WTC11 (cell line): ENCODE measurements around the gene SH3BP2. TPM values are rescaled to one million over a fixed set of nuclear protein-coding genes. Genes with fewer than 3 reads are reported as not detected.

Experiments
- ATAC-seq: fragments of 200-7000 bp; cut with Tn5 transposase; 2 replicates; pipeline ENCODE4 v1.10.0; 2021; ENCODE audit warnings: mild to moderate bottlenecking, moderate library complexity
- CTCF ChIA-PET: fragments of 300-600 bp; sonication (Branson Sonifier 250); formaldehyde crosslinking; loops from one replicate; lab custom pipeline; 2021; ENCODE audit warnings: antibody characterized with exemption; lab: Charles Lee
- POLR2A ChIA-PET: fragments of 350-600 bp; sonication (Branson Sonifier 250); formaldehyde crosslinking; loops from one replicate; lab custom pipeline; 2021; ENCODE audit warnings: antibody characterized with exemption; lab: Charles Lee
- DNase-seq: peaks from one replicate; pipeline ENCODE4 v3.0.0; 2021; ENCODE audit warnings: low spot score
- H3K27ac Mint-ChIP-seq: 2 replicates; pipeline ENCODE4 v1.8.0; 2021; ENCODE audit warnings: mixed read lengths
- H3K27me3 Mint-ChIP-seq: 2 replicates; pipeline ENCODE4 v1.8.0; 2021; ENCODE audit warnings: low read depth, mild to moderate bottlenecking, moderate library complexity, mixed read lengths
- H3K36me3 Mint-ChIP-seq: 2 replicates; pipeline ENCODE4 v1.8.0; 2021; ENCODE audit warnings: mixed read lengths
- H3K4me1 Mint-ChIP-seq: 2 replicates; pipeline ENCODE4 v1.8.0; 2022; ENCODE audit warnings: mixed read lengths
- H3K4me3 Mint-ChIP-seq: 2 replicates; pipeline ENCODE4 v1.8.0; 2021; ENCODE audit warnings: mild to moderate bottlenecking, moderate library complexity, mixed read lengths
- H3K9me3 Mint-ChIP-seq: 2 replicates; pipeline ENCODE4 v1.8.0; 2021; ENCODE audit warnings: mixed read lengths
- AFF4 ChIP-seq: sonication (generic); formaldehyde crosslinking; IDR thresholded peaks from 2 replicates; pipeline ENCODE4 v1.8.1; 2023; ENCODE audit warnings: mild to moderate bottlenecking, missing genetic modification reagents, borderline replicate concordance
- CTCF ChIP-seq: fragments of 200-600 bp; IDR thresholded peaks from 2 replicates; pipeline ENCODE4 v1.8.0; 2022; ENCODE audit warnings: antibody characterized with exemption
- ERG ChIP-seq: fragments of 250-450 bp; sonication (Bioruptor Pico); IDR thresholded peaks from 2 replicates; pipeline ENCODE4 v1.8.0; 2021; ENCODE audit warnings: mild to moderate bottlenecking
- FOXP1 ChIP-seq: sonication (generic); formaldehyde crosslinking; IDR thresholded peaks from 2 replicates; pipeline ENCODE4 v1.8.0; 2022; ENCODE audit warnings: missing genetic modification reagents, mild to moderate bottlenecking, moderate library complexity, borderline replicate concordance
- GABPB1 ChIP-seq: sonication (generic); formaldehyde crosslinking; IDR thresholded peaks from 2 replicates; pipeline ENCODE4 v1.8.1; 2023; ENCODE audit warnings: mild to moderate bottlenecking, missing genetic modification reagents
- NR1H2 ChIP-seq: sonication (generic); formaldehyde crosslinking; IDR thresholded peaks from 2 replicates; pipeline ENCODE4 v1.9.0; 2021; ENCODE audit warnings: mild to moderate bottlenecking, moderate library complexity, missing genetic modification reagents
- PRRX2 ChIP-seq: fragments of 250-450 bp; sonication (Bioruptor Pico); IDR thresholded peaks from 2 replicates; pipeline ENCODE4 v1.8.0; 2021; ENCODE audit warnings: mild to moderate bottlenecking
- RELA ChIP-seq: sonication (generic); formaldehyde crosslinking; IDR thresholded peaks from 2 replicates; pipeline ENCODE4 v1.8.1; 2022; ENCODE audit warnings: missing genetic modification reagents, mild to moderate bottlenecking, borderline replicate concordance
- SP1 ChIP-seq: sonication (generic); formaldehyde crosslinking; conservative IDR thresholded peaks from 2 replicates; pipeline ENCODE4 v1.8.1; 2022; ENCODE audit warnings: missing genetic modification reagents
- TEAD4 ChIP-seq: sonication (generic); formaldehyde crosslinking; IDR thresholded peaks from 2 replicates; pipeline ENCODE4 v1.8.0; 2022; ENCODE audit warnings: mild to moderate bottlenecking, missing genetic modification reagents
- ZNF232 ChIP-seq: sonication (generic); formaldehyde crosslinking; IDR thresholded peaks from 2 replicates; pipeline ENCODE4 v1.8.0; 2022; ENCODE audit warnings: mild to moderate bottlenecking, missing genetic modification reagents
- ZNF512 ChIP-seq: sonication (generic); formaldehyde crosslinking; IDR thresholded peaks from 2 replicates; pipeline ENCODE4 v1.8.1; 2022; ENCODE audit warnings: missing genetic modification reagents, borderline replicate concordance
- ZNF671 ChIP-seq: fragments of 250-450 bp; sonication (Bioruptor Pico); IDR thresholded peaks from 2 replicates; pipeline ENCODE4 v1.8.0; 2021; ENCODE audit warnings: mild to moderate bottlenecking
- total RNA-seq: library from RNA; stranded (reverse); gene quantifications from 3 replicates; pipeline ENCODE4 v1.2.3, GENCODE V29; 2021
- TF ChIP-seq, protein P1 (sequence below): sonication (generic); formaldehyde crosslinking; IDR thresholded peaks from 2 replicates; pipeline ENCODE4 v1.8.0; 2022; ENCODE audit warnings: mild to moderate bottlenecking, missing genetic modification reagents
- TF ChIP-seq, protein P2 (sequence below): sonication (generic); formaldehyde crosslinking; IDR thresholded peaks from 2 replicates; pipeline ENCODE4 v1.8.1; 2023; ENCODE audit warnings: mild to moderate bottlenecking, missing genetic modification reagents, moderate library complexity
- TF ChIP-seq, protein P3 (sequence below): sonication (generic); formaldehyde crosslinking; conservative IDR thresholded peaks from 2 replicates; pipeline ENCODE4 v1.8.1; 2022; ENCODE audit warnings: mild to moderate bottlenecking, missing genetic modification reagents
- TF ChIP-seq, protein P4 (sequence below): fragments of 250-450 bp; sonication (Bioruptor Pico); IDR thresholded peaks from 2 replicates; pipeline ENCODE4 v1.9.0; 2021; ENCODE audit warnings: moderate library complexity, mild to moderate bottlenecking, inconsistent platforms, borderline replicate concordance

SH3BP2 gene
- total RNA-seq, 1 experiment from 2014 or later: 49.1 TPM

DNA sequence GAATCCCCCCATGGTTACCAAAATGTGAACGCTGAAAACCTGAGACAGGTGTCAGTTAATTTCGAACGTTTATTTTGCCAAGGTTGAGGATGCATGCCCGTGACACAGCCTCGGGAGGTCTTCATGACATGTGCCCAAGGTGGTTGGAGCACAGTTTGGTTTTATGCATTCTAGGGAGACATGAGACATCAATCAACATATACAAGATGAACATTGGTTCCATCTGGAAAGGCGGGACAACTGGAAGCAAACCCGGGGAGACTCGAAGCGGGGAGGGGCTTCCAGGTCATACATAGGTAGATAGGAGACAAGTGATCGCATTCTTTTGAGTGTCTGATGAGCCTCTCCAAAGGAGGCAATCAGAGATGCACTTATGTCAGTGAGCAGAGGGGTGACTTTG is 11.0 kb upstream of the SH3BP2 start (continued):
- no peak for TF ChIP-seq CTCF

- Mint-ChIP-seq H3K27ac (no peak overlapping the region), H3K27me3 (peaks cover 4% of the 10 kb centered on the region; the same call in 1 of the 2 replicates), H3K4me3 (no peak overlapping the region), H3K4me1 (peaks cover 32% of the 10 kb centered on the region), H3K36me3 (no peaks in the 10 kb centered on the region), H3K9me3 (0 out of 2 replicates have a peak, but pooled peaks cover 4% of the 10 kb centered on the region)
- no peak for DNase-seq
- no peak for TF ChIP-seq ZNF512
- TF ChIP-seq, protein P1, sequence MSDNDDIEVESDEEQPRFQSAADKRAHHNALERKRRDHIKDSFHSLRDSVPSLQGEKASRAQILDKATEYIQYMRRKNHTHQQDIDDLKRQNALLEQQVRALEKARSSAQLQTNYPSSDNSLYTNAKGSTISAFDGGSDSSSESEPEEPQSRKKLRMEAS (CRISPR knock-in tag): no peak
- TF ChIP-seq SP1: no peak
- TF ChIP-seq ZNF232 (CRISPR knock-in tag): no peak
- TF ChIP-seq NR1H2 (CRISPR knock-in tag): no peak
- TF ChIP-seq, protein P2, sequence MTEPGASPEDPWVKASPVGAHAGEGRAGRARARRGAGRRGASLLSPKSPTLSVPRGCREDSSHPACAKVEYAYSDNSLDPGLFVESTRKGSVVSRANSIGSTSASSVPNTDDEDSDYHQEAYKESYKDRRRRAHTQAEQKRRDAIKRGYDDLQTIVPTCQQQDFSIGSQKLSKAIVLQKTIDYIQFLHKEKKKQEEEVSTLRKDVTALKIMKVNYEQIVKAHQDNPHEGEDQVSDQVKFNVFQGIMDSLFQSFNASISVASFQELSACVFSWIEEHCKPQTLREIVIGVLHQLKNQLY (CRISPR knock-in tag): no peak
- TF ChIP-seq GABPB1: no peak
- TF ChIP-seq AFF4 (CRISPR knock-in tag): no peak
- no peak for TF ChIP-seq ERG (CRISPR knock-in tag)
- no peak for ATAC-seq
- ChIA-PET CTCF (no interaction called here), POLR2A (no interaction called here)
Measured at GRCh38 chr4:2783790-2784189, 9.1 kb upstream of the SH3BP2 start.

GRCh38 chr4:2785613-2786012 is 7.3 kb upstream of the SH3BP2 start:
- Mint-ChIP-seq H3K4me3 (no peak overlapping the region), H3K9me3 (0 out of 2 replicates have a peak, but pooled peaks cover 4% of the 10 kb centered on the region), H3K36me3 (no peaks in the 10 kb centered on the region), H3K27ac (no peak overlapping the region), H3K4me1 (peaks cover 25% of the 10 kb centered on the region), H3K27me3 (peaks cover 4% of the 10 kb centered on the region; the same call in 1 of the 2 replicates)
- no peak for DNase-seq
- ATAC-seq: no peak; the same call in 1 of the 2 replicates
- ChIA-PET POLR2A (interaction anchor here (0.7 kb wide), 1 partner anchor 54 kb away, joined by 14 read pairs; no protein-coding TSS in a partner anchor), CTCF (interaction anchor here (1.0 kb wide), 1 partner anchor 22 kb away, joined by 6 read pairs; no protein-coding TSS in a partner anchor)
- no peak for TF ChIP-seq FOXP1
- TF ChIP-seq, protein P3, sequence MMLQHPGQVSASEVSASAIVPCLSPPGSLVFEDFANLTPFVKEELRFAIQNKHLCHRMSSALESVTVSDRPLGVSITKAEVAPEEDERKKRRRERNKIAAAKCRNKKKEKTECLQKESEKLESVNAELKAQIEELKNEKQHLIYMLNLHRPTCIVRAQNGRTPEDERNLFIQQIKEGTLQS (CRISPR knock-in tag): no peak
- TF ChIP-seq RELA: no peak
- no peak for TF ChIP-seq ZNF232 (CRISPR knock-in tag)
- TF ChIP-seq ZNF671 (CRISPR knock-in tag): no peak
- TF ChIP-seq ZNF512: no peak
- TF ChIP-seq, protein P2 (CRISPR knock-in tag): no peak
- no peak for TF ChIP-seq TEAD4
- no peak for TF ChIP-seq PRRX2 (CRISPR knock-in tag)
- TF ChIP-seq, protein P4, sequence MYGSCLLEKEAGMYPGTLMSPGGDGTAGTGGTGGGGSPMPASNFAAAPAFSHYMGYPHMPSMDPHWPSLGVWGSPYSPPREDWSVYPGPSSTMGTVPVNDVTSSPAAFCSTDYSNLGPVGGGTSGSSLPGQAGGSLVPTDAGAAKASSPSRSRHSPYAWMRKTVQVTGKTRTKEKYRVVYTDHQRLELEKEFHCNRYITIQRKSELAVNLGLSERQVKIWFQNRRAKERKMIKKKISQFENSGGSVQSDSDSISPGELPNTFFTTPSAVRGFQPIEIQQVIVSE (CRISPR knock-in tag): no peak
